Activated effector memory CD4-positive, alpha-beta T cell treated with anti-CD3 and anti-CD28 coated beads, Interleukin-2, amount 50 U/mL, for 16 hours (primary cell): Measurements from ENCODE around the gene SHMT1.

ENCODE experiments used
- DNase-seq: peaks from one replicate; pipeline ENCODE4 v3.0.0-alpha.2; 2020

The SHMT1 gene

DNA sequence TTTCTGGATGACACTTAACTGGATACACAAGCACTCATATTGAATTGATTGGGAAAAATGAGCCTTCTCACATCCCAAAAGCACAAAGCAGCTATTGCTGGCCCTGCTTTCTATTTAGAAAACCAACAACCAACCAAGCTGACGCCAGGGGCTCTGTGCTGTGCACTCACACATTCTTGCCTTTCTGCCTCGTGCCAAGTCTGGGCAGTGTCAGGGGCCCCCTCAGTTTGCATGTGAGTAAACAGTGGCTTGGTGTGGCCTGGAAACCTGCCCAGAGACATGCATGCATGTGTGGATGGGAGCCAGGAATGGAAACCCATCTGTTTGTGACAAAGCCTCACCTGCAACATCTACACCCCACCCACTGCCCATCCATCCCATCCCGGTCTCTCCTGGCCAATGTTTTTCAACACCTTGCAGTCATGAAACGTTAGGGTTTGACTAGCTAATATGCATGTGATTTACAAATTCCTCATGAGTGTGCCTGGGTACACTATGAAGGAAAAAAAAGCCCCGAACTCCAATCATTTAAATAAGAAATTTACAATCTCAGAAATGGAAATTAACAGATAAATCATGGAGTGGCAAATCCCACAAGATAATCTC lies 82.5 kb downstream of the SHMT1 start:
- no peak for DNase-seq

DNA sequence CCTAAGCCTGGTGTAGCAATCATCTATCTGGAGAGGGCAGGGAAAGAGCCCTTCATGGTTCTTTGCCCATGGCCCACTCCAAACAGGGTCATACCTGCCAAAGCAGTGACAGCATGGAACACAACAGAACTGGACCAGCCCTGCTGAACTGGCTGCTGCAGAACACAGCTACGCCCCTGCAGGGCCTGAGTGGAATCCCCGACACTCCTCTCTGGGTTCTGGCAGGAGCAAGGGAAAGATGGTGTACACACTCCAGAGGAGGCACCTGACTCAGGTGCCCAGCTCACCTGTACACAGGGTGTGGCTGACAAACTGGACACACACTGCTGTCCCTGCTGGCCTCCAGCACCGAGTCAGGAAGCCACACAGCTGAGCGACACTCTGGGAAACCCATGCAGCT lies 83.1 kb downstream of the SHMT1 start:
- DNase-seq: no peak

DNA sequence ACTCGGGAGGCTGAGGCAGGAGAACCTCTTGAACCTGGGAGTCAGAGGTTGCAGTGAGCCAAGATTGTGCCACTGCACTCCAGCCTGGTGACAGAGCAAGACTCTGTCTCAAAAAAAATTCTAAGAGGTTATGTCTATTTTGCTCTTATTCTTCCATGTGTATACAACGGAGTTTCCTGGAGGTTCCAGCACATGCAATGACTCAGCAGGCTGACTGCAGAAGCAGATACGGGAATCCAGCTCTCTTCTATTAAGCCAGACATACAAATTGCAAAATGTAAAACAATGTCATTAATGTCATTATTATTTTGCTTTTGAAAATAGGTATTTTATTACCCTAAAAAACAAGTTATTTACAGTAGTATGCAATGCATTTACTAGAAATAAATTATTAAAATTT lies 84.5 kb downstream of the SHMT1 start:
- DNase-seq: no peak
